Measurements from ENCODE around the gene NUP188. TPM values are rescaled to one million over a fixed set of nuclear protein-coding genes. Genes with fewer than 3 reads are reported as not detected.

NUP188 gene
- total RNA-seq, 1 experiment from 2014 or later: 47.3 TPM

DNA sequence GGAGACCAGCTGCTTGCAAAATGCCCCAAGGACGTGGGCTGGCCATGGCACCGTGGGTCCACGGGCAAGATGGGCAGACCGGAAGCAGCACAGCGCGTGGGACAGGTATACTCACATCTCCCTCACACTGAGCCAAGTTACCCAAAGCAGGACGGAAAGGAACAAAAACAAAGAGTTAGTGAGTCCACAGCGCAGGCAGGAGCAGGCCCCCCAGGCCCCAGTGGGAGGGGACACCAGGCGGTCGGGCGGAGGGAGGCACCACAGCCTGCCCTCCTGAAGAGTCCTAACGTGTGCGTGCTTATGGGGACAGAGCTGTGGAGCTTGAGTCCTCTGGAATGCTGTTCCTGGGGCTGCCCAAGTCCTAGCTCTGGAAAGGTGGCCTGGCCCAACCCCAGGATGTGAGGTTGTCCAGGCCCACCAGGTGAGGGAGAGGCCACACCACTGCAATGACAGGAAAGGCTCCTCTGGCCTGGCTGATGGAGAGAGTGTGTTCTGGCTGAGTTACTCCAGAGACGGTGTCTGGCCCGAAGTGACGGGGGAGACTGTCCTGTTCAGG is 65.5 kb downstream of the NUP188 start:
- Mint-ChIP-seq H3K27ac (ENCODE audit: low read depth, unreplicated experiment) (no peak overlapping the region), H3K9me3 (ENCODE audit: unreplicated experiment) (no peaks in the 10 kb centered on the region), H3K4me3 (ENCODE audit: unreplicated experiment) (no peak overlapping the region), H3K4me1 (ENCODE audit: insufficient read depth, unreplicated experiment) (no peaks in the 10 kb centered on the region), H3K36me3 (ENCODE audit: insufficient read depth, unreplicated experiment) (peaks cover 41% of the 10 kb centered on the region), H3K27me3 (ENCODE audit: insufficient read depth, unreplicated experiment) (no peaks in the 10 kb centered on the region)
- ChIA-PET CTCF (no interaction called here), POLR2A (no interaction called here)
- intact Hi-C loops (cut with micrococcal nuclease): no loop called here
- TF ChIP-seq, protein P1, sequence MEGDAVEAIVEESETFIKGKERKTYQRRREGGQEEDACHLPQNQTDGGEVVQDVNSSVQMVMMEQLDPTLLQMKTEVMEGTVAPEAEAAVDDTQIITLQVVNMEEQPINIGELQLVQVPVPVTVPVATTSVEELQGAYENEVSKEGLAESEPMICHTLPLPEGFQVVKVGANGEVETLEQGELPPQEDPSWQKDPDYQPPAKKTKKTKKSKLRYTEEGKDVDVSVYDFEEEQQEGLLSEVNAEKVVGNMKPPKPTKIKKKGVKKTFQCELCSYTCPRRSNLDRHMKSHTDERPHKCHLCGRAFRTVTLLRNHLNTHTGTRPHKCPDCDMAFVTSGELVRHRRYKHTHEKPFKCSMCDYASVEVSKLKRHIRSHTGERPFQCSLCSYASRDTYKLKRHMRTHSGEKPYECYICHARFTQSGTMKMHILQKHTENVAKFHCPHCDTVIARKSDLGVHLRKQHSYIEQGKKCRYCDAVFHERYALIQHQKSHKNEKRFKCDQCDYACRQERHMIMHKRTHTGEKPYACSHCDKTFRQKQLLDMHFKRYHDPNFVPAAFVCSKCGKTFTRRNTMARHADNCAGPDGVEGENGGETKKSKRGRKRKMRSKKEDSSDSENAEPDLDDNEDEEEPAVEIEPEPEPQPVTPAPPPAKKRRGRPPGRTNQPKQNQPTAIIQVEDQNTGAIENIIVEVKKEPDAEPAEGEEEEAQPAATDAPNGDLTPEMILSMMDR (IDR thresholded peaks at IDR 0.05; ENCODE audit: unreplicated experiment): no peak
- BruUV-seq (replicated peaks): no TSS peak
- no peak for DNase-seq (ENCODE audit: unreplicated experiment)

DNA sequence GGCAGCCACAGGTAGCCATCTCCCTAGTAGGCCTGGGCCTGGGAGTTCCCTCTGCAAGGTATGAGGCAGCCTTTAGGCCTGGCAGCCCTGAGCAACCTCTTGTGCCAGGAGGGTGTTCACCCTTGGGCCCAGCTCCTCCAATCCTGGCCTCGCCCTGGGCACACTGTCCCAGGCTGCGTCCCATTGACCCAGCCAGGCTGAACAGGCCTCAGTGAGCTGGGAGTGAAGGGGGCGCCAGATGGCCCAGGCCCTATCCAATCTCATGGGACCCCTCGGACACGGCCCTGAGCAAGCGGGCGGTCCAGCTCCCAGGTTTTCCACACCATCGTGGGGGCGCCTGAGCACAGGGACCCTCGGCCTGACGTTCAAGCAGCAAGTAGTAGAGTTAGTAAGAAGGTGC is 66.2 kb downstream of the NUP188 start:
- no peaks in the 10 kb centered on the region for H3K4me1 Mint-ChIP-seq (ENCODE audit: insufficient read depth, unreplicated experiment)

DNA sequence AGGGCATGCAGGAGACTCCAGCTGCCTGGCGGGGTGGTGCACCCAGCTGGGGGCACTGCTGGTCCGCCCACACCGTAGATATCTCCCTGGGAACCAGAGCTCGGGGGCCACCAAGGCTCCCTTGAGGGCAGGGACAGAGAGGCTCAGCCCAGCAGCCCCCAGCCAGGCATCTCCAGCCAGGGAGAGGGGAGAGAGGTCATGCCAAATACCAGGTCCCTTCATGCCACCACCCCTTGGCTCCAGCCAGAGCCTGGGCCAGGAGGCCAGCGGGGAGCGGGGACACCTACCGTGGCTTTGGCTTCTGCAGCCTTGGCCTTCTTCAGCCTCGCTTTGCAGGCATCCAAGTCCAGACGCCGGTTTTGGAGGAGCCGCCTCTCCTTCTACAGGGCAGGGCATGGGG is 66.6 kb downstream of the NUP188 start:
- Mint-ChIP-seq H3K36me3 (ENCODE audit: insufficient read depth, unreplicated experiment) (peaks cover 44% of the 10 kb centered on the region), H3K4me1 (ENCODE audit: insufficient read depth, unreplicated experiment) (no peaks in the 10 kb centered on the region), H3K27ac (ENCODE audit: low read depth, unreplicated experiment) (no peak overlapping the region), H3K9me3 (ENCODE audit: unreplicated experiment) (no peaks in the 10 kb centered on the region), H3K27me3 (ENCODE audit: insufficient read depth, unreplicated experiment) (no peaks in the 10 kb centered on the region), H3K4me3 (ENCODE audit: unreplicated experiment) (no peak overlapping the region)
- TF ChIP-seq, protein P1 (IDR thresholded peaks at IDR 0.05; ENCODE audit: unreplicated experiment): no peak
- no TSS peak for BruUV-seq (replicated peaks)
- ChIA-PET POLR2A (no interaction called here), CTCF (interaction anchor here (0.7 kb wide), 1 partner anchor 24 kb away, joined by 3 read pairs; no protein-coding TSS in a partner anchor)
- no peak for DNase-seq (ENCODE audit: unreplicated experiment)
- intact Hi-C loops (cut with micrococcal nuclease): no loop called here

More for the DNA sequence above, 66.2 kb downstream of the NUP188 start:
- intact Hi-C loops (cut with micrococcal nuclease): no loop called here
- H3K4me3 Mint-ChIP-seq (ENCODE audit: unreplicated experiment): no peak overlapping the region
- no peak overlapping the region for H3K27ac Mint-ChIP-seq (ENCODE audit: low read depth, unreplicated experiment)
- ChIA-PET CTCF (interaction anchor here (0.7 kb wide), 1 partner anchor 25 kb away, joined by 3 read pairs; no protein-coding TSS in a partner anchor), POLR2A (no interaction called here)
- no peak for DNase-seq (ENCODE audit: unreplicated experiment)
- H3K36me3 Mint-ChIP-seq (ENCODE audit: insufficient read depth, unreplicated experiment): peaks cover 41% of the 10 kb centered on the region
- TF ChIP-seq, protein P1 (IDR thresholded peaks at IDR 0.05; ENCODE audit: unreplicated experiment): no peak
- H3K27me3 Mint-ChIP-seq (ENCODE audit: insufficient read depth, unreplicated experiment): no peaks in the 10 kb centered on the region
- no TSS peak for BruUV-seq (replicated peaks)
- no peaks in the 10 kb centered on the region for H3K9me3 Mint-ChIP-seq (ENCODE audit: unreplicated experiment)

DNA sequence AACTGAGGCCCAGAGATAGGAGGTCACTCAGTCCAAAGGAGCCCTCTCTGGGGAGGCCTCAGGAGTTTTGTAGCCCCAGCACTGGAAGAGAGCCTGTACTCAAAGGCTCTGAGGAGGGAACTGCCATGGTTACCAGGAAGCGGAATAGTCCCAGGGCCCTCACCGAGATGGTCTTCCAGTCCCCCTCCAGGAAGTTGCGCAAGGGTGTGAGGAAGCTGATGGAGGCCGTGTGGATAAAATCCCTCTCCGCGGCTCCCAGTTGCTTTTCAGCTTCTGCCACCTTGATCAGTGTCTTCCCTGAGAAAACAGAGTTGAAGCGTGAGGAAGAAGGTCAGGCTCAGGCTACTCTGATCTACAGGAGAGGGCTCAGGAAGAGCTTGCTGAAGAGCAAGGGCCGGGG is 67.1 kb downstream of the NUP188 start:
- POLR2A ChIA-PET: interaction anchor here (1.0 kb wide), 1 partner anchor 12 kb away, joined by 3 read pairs; no protein-coding TSS in a partner anchor
- no peak overlapping the region for H3K27ac Mint-ChIP-seq (ENCODE audit: low read depth, unreplicated experiment)
- CTCF ChIA-PET: interaction anchor here (0.6 to 0.7 kb wide), 2 partner anchors 19 to 814 kb away, joined by 3 to 5 read pairs; no protein-coding TSS in a partner anchor
- H3K4me3 Mint-ChIP-seq (ENCODE audit: unreplicated experiment): no peak overlapping the region
- intact Hi-C loops (cut with micrococcal nuclease): no loop called here
- no peak for DNase-seq (ENCODE audit: unreplicated experiment)
- no peaks in the 10 kb centered on the region for H3K9me3 Mint-ChIP-seq (ENCODE audit: unreplicated experiment)
- no TSS peak for BruUV-seq (replicated peaks)
- H3K27me3 Mint-ChIP-seq (ENCODE audit: insufficient read depth, unreplicated experiment): no peaks in the 10 kb centered on the region
- TF ChIP-seq, protein P1 (IDR thresholded peaks at IDR 0.05; ENCODE audit: unreplicated experiment): no peak
- no peaks in the 10 kb centered on the region for H3K4me1 Mint-ChIP-seq (ENCODE audit: insufficient read depth, unreplicated experiment)
- peaks cover 44% of the 10 kb centered on the region for H3K36me3 Mint-ChIP-seq (ENCODE audit: insufficient read depth, unreplicated experiment)

All from MCF 10A (cell line).